ENCODE data around the gene STXBP2. TPM values are rescaled to one million over a fixed set of nuclear protein-coding genes. Genes with fewer than 3 reads are reported as not detected.

The STXBP2 gene
- polyA plus RNA-seq, 4 donors: 95.2 to 271 (median 181) TPM

DNA sequence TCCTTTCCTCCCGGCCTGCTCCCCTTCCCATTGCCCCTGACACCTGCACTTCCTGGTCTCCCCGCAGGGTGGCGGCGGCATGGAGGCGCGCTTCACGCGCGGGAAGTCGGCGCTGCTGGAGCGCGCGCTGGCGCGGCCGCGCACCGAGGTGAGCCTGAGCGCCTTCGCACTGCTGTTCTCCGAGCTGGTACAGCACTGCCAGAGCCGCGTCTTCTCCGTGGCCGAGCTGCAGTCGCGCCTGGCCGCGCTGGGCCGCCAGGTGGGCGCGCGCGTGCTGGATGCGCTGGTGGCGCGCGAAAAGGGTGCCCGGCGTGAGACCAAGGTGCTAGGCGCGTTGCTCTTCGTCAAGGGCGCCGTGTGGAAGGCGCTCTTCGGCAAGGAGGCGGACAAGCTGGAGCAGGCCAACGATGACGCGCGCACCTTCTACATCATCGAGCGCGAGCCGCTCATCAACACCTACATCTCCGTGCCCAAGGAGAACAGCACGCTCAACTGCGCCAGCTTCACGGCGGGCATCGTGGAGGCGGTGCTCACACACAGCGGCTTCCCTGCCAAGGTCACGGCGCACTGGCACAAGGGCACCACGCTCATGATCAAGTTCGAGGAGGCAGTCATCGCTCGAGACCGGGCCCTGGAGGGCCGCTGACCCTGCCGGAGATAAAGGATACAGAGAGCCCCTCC is 45.4 kb downstream of the STXBP2 start:
- WGBS, 3 donors: 82 to 95% (median 92%) methylated on average over 74 of the region's 74 CpGs
- Histone ChIP-seq H3K27ac (ENCODE audit: low read depth in 1 of 3, low read length in 2 of 3) (no peak overlapping the region), H3K36me3 (ENCODE audit: control insufficient read depth in 3 of 3, insufficient read depth in 2 of 3, low read depth in 1 of 3, low read length in 3 of 3) (peaks cover 0 to 27% (median 3%) of the 10 kb centered on the region in 3 donors), H3K4me3 (ENCODE audit: low read depth in 1 of 3, low read length in 3 of 3) (peak overlapping the region in 1 of 3 donors; percentile 100), H3K4me1 (ENCODE audit: control insufficient read depth in 3 of 3, insufficient read depth in 2 of 3, low read depth in 1 of 3, low read length in 2 of 3) (peaks cover 0 to 4% (median 0%) of the 10 kb centered on the region in 3 donors), H3K27me3 (ENCODE audit: control insufficient read depth in 3 of 3, insufficient read depth in 3 of 3, low read length in 3 of 3) (peaks cover 0 to 6% (median 0%) of the 10 kb centered on the region in 3 donors), H3K9me3 (ENCODE audit: control insufficient read depth in 2 of 2, insufficient read depth in 1 of 2, low read depth in 1 of 2, low read length in 1 of 2) (no peaks in the 10 kb centered on the region)
- no peak for FAIRE-seq
- no peak for DNase-seq

DNA sequence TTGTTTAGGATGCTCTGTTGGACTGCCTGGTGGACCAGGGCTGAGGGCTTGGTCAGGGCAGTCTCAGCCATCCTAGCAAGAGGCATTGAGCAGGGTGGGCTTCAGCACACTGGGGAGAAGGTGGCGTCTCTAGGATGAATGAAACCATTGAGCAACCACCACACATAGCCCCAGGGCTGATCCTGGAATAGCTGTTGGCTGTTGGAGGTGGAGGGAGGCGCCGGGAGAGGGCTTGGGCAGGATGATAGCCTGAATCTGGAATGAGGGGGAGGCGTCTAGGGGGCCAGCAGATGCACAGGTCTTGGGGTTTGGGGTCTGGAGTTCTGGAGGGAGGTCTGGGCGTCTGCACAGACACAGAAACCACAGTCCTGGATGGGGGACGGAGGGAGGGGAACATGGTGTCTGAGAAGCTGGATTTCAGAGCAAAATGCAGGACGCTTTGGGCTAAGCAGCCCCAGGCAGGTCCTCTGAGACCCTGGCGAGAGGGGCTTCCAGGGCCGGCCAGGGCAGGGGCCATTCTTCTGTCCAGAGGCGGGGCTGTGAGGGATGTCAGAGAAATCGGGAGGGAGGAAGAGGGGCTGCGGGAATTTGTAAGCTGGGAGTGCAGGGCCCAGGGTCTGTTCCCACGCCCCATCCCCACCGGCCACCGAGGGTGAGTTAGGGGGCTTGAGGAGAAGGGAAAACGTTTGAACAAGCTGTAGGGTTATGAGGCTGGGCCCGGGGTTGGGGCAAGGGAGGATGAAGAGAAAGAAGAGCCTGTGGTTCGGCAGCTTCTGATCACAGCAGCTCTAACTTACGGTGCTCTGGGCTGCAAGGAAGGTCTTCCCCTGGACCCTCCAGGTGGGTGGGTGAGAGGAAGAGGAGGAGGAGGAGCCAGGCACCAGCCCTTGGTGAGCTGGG is 48.9 kb downstream of the STXBP2 start:
- WGBS, 3 donors: 45 to 54% (median 50%) methylated on average over 19 of the region's 19 CpGs
- H3K4me3 ChIP-seq (ENCODE audit: low read depth in 1 of 3, low read length in 3 of 3): no peak overlapping the region
- H3K27me3 ChIP-seq (ENCODE audit: control insufficient read depth in 3 of 3, insufficient read depth in 3 of 3, low read length in 3 of 3): peaks cover 0 to 19% (median 0%) of the 10 kb centered on the region in 3 donors
- H3K27ac ChIP-seq (ENCODE audit: low read depth in 1 of 3, low read length in 2 of 3): no peak overlapping the region
- no peaks in the 10 kb centered on the region for H3K4me1 ChIP-seq (ENCODE audit: control insufficient read depth in 3 of 3, insufficient read depth in 2 of 3, low read depth in 1 of 3, low read length in 2 of 3)
- DNase-seq (no peak), FAIRE-seq (no peak)
- H3K36me3 ChIP-seq (ENCODE audit: control insufficient read depth in 3 of 3, insufficient read depth in 2 of 3, low read depth in 1 of 3, low read length in 3 of 3): peaks cover 0 to 27% (median 3%) of the 10 kb centered on the region in 3 donors
- H3K9me3 ChIP-seq (ENCODE audit: control insufficient read depth in 2 of 2, insufficient read depth in 1 of 2, low read depth in 1 of 2, low read length in 1 of 2): no peaks in the 10 kb centered on the region

DNA sequence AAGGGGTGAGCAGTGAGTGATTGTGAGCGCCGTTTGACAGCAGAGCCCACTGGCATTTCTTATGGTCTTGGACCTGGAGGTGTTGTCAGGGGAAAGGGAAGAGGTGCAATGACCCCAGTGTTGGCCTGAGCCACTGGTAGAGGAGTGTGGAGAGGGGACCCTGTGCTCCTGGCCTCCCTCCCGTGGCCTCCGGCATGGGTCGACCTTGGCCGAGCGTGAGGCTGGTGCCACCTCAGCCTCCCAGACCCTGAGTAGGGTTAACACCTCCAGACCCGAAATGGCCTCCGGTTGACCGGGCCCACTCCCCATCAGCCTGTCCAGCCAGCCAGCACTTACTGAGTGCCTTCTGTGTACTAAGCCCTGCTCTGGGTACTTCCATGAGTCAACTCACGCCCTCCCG is 50.3 kb downstream of the STXBP2 start:
- H3K4me3 ChIP-seq (ENCODE audit: low read depth in 1 of 3, low read length in 3 of 3): no peak overlapping the region
- peaks cover 0 to 27% (median 3%) of the 10 kb centered on the region in 3 donors for H3K36me3 ChIP-seq (ENCODE audit: control insufficient read depth in 3 of 3, insufficient read depth in 2 of 3, low read depth in 1 of 3, low read length in 3 of 3)
- no peaks in the 10 kb centered on the region for H3K4me1 ChIP-seq (ENCODE audit: control insufficient read depth in 3 of 3, insufficient read depth in 2 of 3, low read depth in 1 of 3, low read length in 2 of 3)
- DNase-seq: no peak
- no peak for FAIRE-seq
- no peaks in the 10 kb centered on the region for H3K9me3 ChIP-seq (ENCODE audit: control insufficient read depth in 2 of 2, insufficient read depth in 1 of 2, low read depth in 1 of 2, low read length in 1 of 2)
- no peak overlapping the region for H3K27ac ChIP-seq (ENCODE audit: low read depth in 1 of 3, low read length in 2 of 3)
- 74 to 85% (median 82%) methylated on average over 10 to 12 of the region's 12 CpGs for WGBS, 3 donors
- H3K27me3 ChIP-seq (ENCODE audit: control insufficient read depth in 3 of 3, insufficient read depth in 3 of 3, low read length in 3 of 3): peaks cover 0 to 19% (median 0%) of the 10 kb centered on the region in 3 donors

DNA sequence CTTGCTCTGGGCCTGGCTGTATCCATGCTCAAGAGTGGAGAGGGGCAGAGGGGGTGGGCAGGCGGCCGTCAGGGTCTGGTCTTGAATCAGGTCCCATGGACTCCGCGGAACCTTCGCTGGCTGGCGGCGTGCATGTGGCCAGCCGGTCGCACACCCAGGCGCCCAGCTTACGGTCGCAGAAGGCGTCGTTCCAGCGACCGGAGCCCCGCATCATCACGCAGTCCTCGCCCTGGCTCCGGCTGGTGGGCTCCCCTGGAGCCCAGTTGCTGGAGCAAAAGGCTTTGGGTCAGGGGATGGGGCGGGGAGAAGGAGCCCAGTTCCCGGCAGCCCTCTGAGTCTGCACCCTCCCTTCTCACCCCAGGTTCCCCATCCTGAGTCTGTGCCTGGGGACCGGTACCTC is 52.3 kb downstream of the STXBP2 start:
- peaks cover 0 to 19% (median 0%) of the 10 kb centered on the region in 3 donors for H3K27me3 ChIP-seq (ENCODE audit: control insufficient read depth in 3 of 3, insufficient read depth in 3 of 3, low read length in 3 of 3)
- H3K36me3 ChIP-seq (ENCODE audit: control insufficient read depth in 3 of 3, insufficient read depth in 2 of 3, low read depth in 1 of 3, low read length in 3 of 3): peaks cover 0 to 9% (median 0%) of the 10 kb centered on the region in 3 donors
- H3K27ac ChIP-seq (ENCODE audit: low read depth in 1 of 3, low read length in 2 of 3): no peak overlapping the region
- no peak for FAIRE-seq
- no peak for DNase-seq
- H3K4me1 ChIP-seq (ENCODE audit: control insufficient read depth in 3 of 3, insufficient read depth in 2 of 3, low read depth in 1 of 3, low read length in 2 of 3): no peaks in the 10 kb centered on the region
- no peak overlapping the region for H3K4me3 ChIP-seq (ENCODE audit: low read depth in 1 of 3, low read length in 3 of 3)
- no peaks in the 10 kb centered on the region for H3K9me3 ChIP-seq (ENCODE audit: control insufficient read depth in 2 of 2, insufficient read depth in 1 of 2, low read depth in 1 of 2, low read length in 1 of 2)
- WGBS, 3 donors: 35 to 46% (median 37%) methylated on average over 14 to 23 of the region's 23 CpGs

DNA sequence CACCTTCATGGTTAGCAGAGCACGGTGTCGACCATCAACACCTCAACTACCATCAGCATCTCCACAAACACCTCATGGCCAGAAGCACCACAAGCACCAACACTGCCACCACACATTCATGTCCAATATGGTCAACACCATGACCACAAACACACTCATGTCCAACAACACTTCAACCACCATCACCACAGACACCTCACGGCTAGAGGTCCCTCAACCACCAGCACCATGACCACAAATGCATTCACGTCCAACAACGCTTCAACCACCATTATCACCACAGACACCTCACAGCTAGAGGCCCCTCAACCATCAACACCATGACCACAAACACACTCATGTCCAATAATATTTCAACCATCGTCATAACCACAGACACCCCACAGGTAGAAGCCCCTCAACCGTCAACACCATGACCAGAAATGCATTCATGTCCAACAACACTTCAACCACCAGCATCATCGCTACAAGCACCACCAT is 53.9 kb downstream of the STXBP2 start:
- H3K36me3 ChIP-seq (ENCODE audit: control insufficient read depth in 3 of 3, insufficient read depth in 2 of 3, low read depth in 1 of 3, low read length in 3 of 3): peaks cover 0 to under 1% (median 0%) of the 10 kb centered on the region in 3 donors
- H3K27me3 ChIP-seq (ENCODE audit: control insufficient read depth in 3 of 3, insufficient read depth in 3 of 3, low read length in 3 of 3): peaks cover 0 to 19% (median 0%) of the 10 kb centered on the region in 3 donors
- WGBS, 3 donors: 69 to 83% (median 72%) methylated on average over 8 of the region's 8 CpGs
- H3K4me1 ChIP-seq (ENCODE audit: control insufficient read depth in 3 of 3, insufficient read depth in 2 of 3, low read depth in 1 of 3, low read length in 2 of 3): no peaks in the 10 kb centered on the region
- no peak for DNase-seq
- no peaks in the 10 kb centered on the region for H3K9me3 ChIP-seq (ENCODE audit: control insufficient read depth in 2 of 2, insufficient read depth in 1 of 2, low read depth in 1 of 2, low read length in 1 of 2)
- H3K27ac ChIP-seq (ENCODE audit: low read depth in 1 of 3, low read length in 2 of 3): no peak overlapping the region
- FAIRE-seq: no peak
- H3K4me3 ChIP-seq (ENCODE audit: low read depth in 1 of 3, low read length in 3 of 3): no peak overlapping the region

DNA sequence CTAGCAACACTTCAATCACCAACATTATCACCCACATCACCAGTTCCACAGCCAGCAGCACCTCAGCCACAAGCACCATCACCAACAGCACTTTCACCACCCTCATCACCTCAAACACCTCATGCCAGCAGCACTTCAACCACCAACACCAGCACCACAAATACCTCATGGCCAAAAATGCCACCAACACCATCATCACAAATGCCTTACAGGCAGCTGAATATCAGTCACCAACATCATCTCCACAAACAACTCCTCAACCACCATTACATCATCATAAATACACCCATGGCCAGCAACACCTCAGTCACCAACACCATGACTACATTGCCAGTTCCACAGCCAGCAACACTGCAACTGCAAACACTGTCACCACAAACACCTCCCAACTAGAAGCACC is 54.6 kb downstream of the STXBP2 start:
- DNase-seq (no peak), FAIRE-seq (no peak)
- Histone ChIP-seq H3K27me3 (ENCODE audit: control insufficient read depth in 3 of 3, insufficient read depth in 3 of 3, low read length in 3 of 3) (peaks cover 0 to 19% (median 0%) of the 10 kb centered on the region in 3 donors), H3K27ac (ENCODE audit: low read depth in 1 of 3, low read length in 2 of 3) (no peak overlapping the region), H3K9me3 (ENCODE audit: control insufficient read depth in 2 of 2, insufficient read depth in 1 of 2, low read depth in 1 of 2, low read length in 1 of 2) (no peaks in the 10 kb centered on the region), H3K4me3 (ENCODE audit: low read depth in 1 of 3, low read length in 3 of 3) (no peak overlapping the region), H3K36me3 (ENCODE audit: control insufficient read depth in 3 of 3, insufficient read depth in 2 of 3, low read depth in 1 of 3, low read length in 3 of 3) (no peaks in the 10 kb centered on the region), H3K4me1 (ENCODE audit: control insufficient read depth in 3 of 3, insufficient read depth in 2 of 3, low read depth in 1 of 3, low read length in 2 of 3) (no peaks in the 10 kb centered on the region)

DNA sequence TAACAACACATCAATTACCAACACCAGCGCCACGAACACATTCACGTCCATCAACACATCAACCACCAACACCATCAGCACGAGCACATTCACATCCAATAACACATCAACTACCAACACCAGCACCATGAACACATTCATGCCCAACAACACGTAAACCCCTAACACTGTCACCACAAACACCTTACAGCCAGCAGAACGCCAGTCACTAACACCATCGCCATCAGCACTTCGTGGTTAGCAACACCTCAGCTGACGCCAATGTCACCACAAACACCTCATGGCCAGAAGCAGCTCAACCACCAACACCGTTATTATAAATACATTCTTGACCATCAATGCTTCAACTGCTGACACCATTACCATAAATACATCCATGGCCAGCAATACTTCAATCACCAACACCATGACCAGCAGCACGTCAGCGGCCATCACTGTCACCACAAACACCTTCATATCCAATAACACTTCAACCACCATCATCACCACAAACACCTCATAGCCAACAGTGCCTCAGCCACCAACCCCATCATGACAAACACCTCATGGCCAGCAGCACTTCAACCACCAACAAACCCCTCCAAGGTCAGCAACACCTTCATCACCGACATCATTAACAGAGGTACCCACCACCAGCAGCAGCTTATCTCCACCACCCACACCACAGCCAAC is 55.6 kb downstream of the STXBP2 start:
- H3K4me1 ChIP-seq (ENCODE audit: control insufficient read depth in 3 of 3, insufficient read depth in 2 of 3, low read depth in 1 of 3, low read length in 2 of 3): no peaks in the 10 kb centered on the region
- no peak for DNase-seq
- H3K36me3 ChIP-seq (ENCODE audit: control insufficient read depth in 3 of 3, insufficient read depth in 2 of 3, low read depth in 1 of 3, low read length in 3 of 3): no peaks in the 10 kb centered on the region
- FAIRE-seq: no peak
- no peak overlapping the region for H3K4me3 ChIP-seq (ENCODE audit: low read depth in 1 of 3, low read length in 3 of 3)
- H3K27ac ChIP-seq (ENCODE audit: low read depth in 1 of 3, low read length in 2 of 3): no peak overlapping the region
- peaks cover 0 to 19% (median 0%) of the 10 kb centered on the region in 3 donors for H3K27me3 ChIP-seq (ENCODE audit: control insufficient read depth in 3 of 3, insufficient read depth in 3 of 3, low read length in 3 of 3)
- H3K9me3 ChIP-seq (ENCODE audit: control insufficient read depth in 2 of 2, insufficient read depth in 1 of 2, low read depth in 1 of 2, low read length in 1 of 2): no peaks in the 10 kb centered on the region
- 59 to 67% (median 67%) methylated on average over 13 of the region's 13 CpGs for WGBS, 3 donors

DNA sequence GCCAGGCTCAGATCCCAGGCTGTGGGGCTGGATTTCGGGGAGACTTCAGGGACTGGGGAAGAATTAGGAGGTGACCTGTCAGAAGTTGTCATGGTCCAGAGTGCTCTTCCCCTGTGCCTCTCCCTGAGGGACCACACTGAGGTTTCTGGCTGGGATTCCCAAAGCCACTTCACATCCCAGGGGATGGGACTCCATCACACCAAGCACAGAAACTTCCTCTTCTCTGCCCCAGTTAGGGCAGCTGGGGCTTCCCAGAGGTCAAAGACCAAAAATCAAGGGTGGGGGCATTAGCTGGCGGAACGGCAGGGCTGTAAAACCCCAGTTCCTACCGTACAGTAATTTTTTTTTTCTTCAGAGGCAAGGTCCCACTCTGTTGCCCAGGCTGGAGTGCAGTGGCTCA is 57.6 kb downstream of the STXBP2 start:
- DNase-seq (no peak), FAIRE-seq (no peak)
- no peaks in the 10 kb centered on the region for H3K4me1 ChIP-seq (ENCODE audit: control insufficient read depth in 3 of 3, insufficient read depth in 2 of 3, low read depth in 1 of 3, low read length in 2 of 3)
- no peak overlapping the region for H3K4me3 ChIP-seq (ENCODE audit: low read depth in 1 of 3, low read length in 3 of 3)
- no peaks in the 10 kb centered on the region for H3K36me3 ChIP-seq (ENCODE audit: control insufficient read depth in 3 of 3, insufficient read depth in 2 of 3, low read depth in 1 of 3, low read length in 3 of 3)
- H3K9me3 ChIP-seq (ENCODE audit: control insufficient read depth in 2 of 2, insufficient read depth in 1 of 2, low read depth in 1 of 2, low read length in 1 of 2): no peaks in the 10 kb centered on the region
- peaks cover 0 to 19% (median 0%) of the 10 kb centered on the region in 3 donors for H3K27me3 ChIP-seq (ENCODE audit: control insufficient read depth in 3 of 3, insufficient read depth in 3 of 3, low read length in 3 of 3)
- WGBS, 3 donors: 15 to 52% (median 34%) methylated on average over 4 of the region's 4 CpGs
- no peak overlapping the region for H3K27ac ChIP-seq (ENCODE audit: low read depth in 1 of 3, low read length in 2 of 3)
